GM18909 (cell line): ENCODE measurements around the gene STRIP2.
"Not testable (repeated sequence)": the region's sequence is repeated elsewhere in the genome, so short reads cannot be mapped to it uniquely, and the experiment has no call there.

Experiments used
- ATAC-seq: cut with Tn5 transposase; IDR thresholded peaks from one replicate; pipeline ENCODE4 v1.9.1; 2021; ENCODE audit warnings: mild to moderate bottlenecking; ENCODE audit not compliant: unreplicated experiment, poor library complexity

STRIP2 gene, protein sequence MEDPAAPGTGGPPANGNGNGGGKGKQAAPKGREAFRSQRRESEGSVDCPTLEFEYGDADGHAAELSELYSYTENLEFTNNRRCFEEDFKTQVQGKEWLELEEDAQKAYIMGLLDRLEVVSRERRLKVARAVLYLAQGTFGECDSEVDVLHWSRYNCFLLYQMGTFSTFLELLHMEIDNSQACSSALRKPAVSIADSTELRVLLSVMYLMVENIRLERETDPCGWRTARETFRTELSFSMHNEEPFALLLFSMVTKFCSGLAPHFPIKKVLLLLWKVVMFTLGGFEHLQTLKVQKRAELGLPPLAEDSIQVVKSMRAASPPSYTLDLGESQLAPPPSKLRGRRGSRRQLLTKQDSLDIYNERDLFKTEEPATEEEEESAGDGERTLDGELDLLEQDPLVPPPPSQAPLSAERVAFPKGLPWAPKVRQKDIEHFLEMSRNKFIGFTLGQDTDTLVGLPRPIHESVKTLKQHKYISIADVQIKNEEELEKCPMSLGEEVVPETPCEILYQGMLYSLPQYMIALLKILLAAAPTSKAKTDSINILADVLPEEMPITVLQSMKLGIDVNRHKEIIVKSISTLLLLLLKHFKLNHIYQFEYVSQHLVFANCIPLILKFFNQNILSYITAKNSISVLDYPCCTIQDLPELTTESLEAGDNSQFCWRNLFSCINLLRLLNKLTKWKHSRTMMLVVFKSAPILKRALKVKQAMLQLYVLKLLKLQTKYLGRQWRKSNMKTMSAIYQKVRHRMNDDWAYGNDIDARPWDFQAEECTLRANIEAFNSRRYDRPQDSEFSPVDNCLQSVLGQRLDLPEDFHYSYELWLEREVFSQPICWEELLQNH

DNA sequence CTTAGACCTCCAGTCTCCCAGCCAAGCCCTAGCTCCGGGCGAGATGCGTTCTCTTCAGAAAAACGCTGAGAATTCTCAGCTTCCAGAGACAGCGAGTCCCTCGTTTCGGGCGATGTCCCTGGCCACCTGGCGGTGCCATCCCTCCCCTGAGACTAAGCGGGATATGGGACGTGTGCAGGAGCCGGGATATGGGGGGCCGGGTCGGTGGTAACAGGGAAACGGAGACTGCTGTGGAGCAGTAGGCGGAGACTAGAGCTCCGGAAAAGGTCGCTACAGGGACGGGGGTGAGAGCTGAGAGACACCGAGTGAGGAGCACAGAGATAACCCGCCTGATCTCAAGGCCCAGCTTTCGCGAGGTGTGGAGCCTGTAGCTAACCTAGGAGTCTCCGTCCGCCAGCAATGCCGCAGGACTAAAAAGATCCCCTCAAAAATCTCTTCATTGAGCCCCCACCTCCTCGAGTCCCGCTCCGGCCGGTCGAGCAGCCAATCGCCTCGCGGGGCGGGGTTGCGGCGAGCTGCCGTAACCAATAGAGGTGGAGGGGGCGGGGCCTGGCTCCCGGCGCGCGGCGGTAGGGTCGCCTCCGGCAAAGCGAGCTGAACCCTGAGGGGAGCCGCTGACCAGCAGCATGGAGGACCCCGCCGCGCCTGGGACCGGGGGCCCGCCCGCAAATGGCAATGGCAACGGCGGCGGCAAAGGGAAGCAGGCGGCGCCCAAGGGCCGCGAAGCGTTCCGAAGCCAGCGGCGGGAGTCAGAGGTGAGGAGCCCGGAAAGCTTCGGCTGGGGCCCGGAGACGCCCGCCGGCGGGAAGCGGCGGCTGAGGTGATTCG lies at the start of gene STRIP2:
Gene STRIP2, plus strand, starts transcription at position 586 of the 828 bp plus-strand sequence. Its CDS starts 41 bp downstream, at position 627.
- peak; percentile 96 for ATAC-seq

DNA sequence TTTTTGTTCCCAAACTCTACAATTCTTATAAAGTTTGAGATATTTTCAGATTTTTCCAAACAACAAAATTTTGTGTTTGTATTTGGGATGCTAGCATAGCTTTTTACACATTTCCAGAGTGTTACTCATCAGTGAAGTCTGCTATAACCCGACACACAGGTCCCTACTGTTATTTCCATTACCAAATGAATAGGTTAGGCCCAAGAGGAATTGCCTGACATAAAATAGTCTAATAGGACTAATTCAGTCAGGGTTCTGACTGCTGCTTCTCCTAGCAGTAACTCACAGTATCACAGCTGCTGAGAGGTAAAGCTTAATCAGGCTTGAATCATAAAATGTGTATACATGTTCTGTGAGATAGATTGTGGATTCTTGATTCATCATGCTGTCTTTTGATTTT lies 49.1 kb upstream of the STRIP2 start:
- ATAC-seq: no peak

DNA sequence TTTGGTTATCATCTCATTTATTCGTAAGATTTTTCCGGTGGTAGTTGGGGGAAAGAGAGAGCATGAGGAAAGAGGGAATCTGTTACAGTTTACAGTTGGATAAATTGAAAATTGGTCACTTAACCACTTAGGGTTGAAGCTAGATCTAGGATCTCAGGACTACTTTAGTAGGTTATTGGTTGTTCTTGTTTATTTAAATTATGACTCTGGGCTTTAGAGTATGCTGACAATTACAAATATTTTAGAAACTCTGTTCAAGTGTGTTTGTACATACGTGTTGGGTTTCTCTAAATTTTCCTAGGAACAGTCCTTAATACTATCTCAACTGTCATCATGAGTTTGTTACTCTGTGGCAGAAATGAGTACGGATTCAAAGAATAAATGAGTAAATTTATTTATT lies 48.6 kb upstream of the STRIP2 start:
- no peak for ATAC-seq

DNA sequence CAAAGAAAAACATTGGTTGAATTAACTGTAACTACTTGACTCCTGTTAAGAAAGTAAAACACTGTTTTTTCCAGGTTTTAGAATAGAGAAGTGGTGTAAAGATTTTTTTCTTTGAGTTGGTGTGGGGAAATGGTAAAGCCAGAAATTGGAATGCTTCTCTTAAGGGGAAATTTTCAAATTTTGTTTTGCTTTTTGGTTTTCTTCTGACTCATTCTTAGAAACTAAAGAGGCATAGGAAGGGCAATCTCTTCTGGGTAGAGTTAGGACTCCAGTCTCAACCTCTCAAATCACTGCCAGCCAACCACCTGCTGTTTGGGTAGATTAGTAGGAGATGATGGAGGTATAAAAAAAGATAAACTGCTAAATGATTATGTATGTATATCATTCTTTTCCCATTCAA lies 47.7 kb upstream of the STRIP2 start:
- ATAC-seq: no peak

DNA sequence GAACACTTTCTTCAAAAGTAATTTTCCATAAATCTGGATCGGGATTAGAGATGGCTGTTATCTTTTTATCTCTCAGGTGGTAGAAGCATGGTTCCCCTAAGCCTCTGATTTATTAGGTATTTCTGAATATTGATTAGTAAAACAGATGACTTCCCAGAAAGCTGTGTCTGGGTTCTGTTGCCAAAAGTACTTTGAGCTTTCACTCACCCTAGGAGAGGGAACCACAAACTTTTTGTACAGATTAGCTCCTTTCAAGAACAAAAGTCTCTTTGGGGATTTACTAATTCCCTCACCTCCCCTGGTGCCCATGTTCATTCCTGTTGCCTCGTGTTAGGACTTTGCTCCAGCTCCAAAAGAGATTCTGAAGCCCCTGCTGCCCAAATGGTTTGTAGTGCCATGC lies 46.7 kb upstream of the STRIP2 start:
- no peak for ATAC-seq

DNA sequence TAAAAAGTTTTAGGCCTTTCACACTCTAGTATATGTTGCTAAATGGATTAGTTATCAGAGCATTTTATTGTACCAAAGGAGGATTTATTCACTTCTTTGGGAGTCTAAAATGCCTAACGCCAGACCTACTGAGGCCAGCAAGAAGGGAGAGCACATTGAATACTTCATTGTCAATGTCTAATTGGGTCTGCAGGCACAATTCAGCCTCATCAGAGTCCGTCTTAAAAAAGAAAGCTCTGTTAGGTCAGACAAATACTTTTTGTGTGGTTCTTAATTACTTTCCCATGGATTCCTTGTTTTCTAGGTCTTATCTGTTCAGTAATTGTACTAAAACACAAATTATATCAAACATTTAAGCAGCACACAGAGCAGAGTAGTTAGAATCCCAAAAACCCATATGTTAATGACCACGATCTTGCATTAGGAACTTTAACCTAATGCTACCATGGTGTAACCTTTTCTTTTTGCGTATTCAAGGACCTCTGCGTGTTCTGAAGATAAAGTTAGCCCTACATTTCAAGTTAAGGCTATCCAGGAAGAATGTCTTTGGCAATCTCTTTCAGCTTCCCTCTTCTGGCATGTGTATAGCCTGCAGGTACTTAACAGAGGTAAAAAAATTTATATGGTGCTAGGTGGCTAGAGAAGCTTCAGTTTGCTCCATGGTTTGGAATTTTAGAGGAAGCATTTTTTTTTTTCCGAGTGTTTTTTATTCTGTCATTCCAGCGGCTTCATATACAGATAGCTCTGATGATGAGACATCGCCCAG lies 45.7 kb upstream of the STRIP2 start:
- ATAC-seq: no peak

DNA sequence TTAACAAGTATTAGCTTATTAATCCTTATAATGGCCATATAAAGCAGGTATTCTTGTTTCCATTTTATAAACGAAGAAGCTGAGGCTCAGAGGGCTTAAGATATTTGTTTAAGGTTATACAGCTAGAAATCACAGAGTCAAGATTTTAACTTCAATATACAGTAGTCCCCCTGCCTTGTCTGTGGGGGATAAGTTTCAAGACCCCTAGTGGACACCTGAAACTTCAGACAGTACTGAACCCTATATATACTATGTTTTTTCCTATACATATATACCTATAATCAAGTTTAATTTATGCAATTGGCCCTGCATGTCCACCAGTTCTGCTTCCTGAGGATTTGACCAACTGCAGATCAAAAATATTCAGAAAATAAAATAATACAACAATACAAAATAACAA lies 44.4 kb upstream of the STRIP2 start:
- no peak for ATAC-seq

DNA sequence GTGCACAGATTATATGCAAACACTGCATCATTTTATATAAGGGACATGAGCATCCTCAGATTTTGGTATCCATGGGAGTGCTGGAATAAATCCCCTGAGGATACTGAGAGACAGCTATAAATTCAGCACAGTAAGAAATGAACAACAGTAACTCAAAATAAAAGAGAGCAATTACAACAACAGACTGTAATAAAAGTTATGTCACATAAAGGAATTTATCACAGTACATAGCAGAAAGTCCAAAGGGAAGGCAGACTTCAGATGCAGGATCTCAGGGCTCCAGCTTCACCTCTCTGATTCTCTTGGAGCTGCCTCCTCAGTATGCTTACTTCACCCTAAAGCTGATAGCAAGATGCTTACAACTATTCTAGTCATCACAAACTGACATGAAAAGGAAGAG lies 43.9 kb upstream of the STRIP2 start:
- no peak for ATAC-seq

DNA sequence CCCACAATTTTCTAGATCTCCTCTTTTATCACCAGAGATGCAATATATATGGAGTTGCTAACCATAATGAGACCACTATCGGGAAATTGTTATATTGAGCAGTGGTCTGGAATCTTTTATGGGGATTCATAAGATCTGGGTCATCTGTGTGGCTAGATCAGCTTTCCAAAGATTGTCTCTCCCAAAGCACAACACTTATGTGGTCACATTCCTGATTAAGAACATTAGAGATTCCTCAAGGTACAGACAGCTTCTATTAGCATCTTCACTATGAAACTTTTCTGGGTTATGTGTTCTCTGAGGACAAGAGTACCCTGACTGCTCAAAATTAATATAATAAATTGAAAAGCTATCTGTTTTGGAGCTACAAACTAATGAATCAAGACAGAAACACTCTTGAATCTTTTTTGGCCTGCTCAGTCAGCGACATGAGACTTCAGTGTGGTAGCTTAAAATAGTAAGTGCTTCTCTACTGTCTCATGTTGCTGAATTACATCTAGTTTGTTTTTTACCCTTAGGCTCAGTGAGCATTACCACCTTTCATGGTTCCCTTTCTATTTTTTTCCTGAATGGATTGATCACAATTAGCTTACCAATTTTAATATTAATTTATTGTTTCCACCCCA lies 42.6 kb upstream of the STRIP2 start:
- ATAC-seq: no peak

DNA sequence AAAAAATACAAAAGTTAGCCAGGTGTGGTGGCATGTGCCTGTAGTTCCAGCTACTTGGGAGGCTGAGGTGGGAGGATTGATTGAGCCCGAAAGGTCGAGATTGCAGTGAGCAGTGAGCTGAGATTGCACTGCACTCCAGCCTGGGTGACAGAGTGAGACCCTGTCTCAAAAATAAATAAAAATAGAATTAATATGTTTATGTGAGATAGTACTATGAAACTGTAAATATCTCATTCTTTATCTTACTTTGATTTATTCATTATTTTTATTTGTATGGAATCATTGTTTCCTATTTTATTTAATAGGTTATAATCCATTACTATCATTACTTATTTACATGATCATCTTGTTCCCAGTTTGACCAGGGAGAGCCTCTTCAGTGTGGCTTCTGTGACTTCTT lies 41.0 kb upstream of the STRIP2 start:
- no peak for ATAC-seq

DNA sequence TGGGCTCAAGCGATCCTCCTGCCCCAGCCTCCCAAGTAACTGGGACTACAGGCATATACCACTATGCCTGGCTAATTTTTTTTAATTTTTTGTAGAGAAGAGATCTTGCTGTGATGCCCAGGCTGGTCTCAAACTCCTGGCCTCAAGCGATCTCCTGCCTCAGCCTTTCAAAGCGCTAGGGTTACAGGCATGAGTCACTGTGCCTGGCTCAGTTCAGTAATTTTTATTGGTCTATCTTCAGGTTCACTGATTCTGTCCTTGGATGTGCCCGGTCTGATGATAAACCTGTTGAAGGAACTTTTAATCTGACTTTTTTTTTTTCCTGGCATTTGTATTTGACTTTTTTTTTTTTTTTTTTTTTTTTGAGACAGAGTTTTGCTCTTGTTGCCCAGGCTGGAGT lies 40.1 kb upstream of the STRIP2 start:
- ATAC-seq: no peak

DNA sequence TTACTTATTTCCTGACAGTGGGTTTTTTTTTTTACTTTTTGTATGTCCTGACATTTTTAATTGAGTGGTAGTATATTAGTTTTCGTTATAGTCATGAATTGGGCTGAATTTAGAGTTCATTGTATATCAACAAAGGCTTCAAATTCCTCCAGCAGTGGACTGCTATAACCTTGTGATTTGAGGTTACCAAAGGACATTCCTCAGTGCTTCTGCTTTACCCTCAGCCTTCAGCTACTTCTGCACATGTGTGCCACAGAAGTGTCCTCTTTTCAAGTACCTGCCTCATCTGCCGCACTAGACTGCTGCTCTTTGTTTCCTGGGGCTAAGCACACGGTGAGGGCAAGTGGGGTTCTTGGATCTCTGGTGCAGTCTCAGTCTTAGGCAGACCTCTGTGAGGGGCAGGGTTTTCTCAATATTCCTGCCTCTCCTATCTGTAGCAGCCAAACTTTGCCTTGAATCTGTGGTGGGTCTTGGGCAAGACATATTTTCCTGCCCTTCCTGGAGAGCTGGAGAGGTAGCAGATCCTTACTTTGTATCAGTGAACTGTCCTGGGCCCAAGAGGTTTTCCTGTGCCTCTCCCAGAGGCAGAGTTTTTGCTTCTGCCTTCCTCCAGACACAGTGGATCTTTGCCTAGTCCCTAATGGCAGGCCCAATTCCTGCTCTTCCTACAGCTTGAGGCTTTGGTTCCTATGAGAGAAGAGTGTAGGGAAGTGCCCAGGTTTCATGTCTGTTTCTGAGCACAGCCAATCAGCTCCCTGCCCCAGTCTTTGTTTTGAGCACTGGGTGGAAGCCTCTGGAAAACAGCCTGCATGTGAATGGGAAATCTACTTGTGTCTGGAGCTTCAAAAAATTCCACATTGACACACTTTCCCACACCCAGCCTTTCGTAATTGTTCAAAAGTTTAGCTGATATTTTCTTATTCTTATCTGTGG lies 39.0 kb upstream of the STRIP2 start:
- ATAC-seq: no peak

DNA sequence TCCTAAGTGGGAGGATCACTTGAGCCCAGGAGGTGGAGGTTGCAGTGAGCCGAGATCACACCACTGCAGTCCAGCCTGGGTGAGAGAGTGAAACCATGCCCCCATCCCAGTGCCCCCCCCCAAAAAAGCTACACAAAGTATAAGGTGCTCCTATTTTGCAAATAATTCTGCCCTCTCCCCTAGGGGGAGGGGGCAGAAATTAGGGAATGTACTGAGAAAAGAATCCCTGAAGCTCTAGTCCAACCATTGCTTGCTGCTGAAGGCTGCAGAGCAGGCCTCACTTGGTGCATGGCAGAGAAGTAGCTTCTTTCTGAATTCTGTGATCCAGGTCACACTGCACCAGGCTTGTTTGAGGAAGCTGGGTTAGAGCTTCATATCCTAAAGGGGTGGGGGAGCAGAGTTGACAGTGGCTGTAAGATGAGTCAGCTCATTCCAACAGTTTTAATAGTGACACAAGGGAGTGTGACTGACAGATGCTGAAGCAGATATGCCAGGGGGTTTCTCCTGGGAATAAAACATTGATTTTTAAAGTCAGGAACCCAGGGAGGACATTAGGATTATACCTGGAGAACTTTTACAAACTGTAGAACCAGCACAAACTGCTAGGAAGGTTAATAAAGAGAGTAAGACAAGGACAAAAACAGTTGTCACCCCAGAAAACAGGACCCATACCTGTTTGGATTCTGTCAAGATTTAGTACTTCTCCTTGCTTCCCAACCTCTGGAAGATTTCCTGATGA lies 32.8 kb upstream of the STRIP2 start:
- no peak for ATAC-seq

DNA sequence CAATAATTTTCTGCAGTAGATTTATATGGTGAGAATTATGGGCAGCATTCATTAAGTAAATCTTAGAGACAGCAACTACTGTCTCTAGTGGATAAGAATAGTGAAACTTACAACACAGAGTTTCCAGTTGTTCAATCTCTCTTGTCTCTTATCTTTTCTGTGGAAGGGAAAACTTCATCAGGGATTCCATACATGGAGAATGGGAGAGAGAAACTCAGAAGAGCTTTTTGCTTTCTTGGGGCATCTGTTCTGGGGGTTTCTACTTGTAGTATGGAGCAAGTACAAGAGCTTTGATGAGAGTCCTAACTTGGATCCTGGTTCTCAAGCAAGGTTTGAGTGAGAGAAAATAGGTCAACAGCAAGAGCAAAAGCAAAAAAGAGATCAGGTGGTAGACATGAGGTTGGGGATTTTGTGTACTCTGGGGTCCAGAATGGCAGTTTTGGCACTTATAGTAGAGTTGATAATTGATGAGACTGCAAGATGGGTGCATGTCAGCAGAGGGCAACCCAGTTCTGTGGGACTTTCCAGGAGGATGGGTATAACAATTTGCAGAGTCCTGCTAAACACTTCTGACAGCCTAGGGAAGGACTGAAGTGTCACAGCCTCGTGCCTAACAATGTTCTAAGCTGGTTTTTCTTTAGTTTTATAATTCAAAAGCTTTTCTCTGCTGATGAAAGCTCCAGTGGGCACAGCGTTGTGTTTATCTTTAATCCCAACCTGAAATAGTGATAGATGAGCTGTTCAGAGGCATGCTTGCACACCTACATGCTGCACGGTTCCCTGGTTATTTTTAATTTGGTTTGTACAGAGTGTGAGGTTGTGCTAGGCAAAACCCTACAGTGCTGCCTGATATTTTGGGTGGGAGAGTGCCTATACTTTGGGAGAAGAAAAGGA lies 32.0 kb upstream of the STRIP2 start:
- peak; percentile 68 for ATAC-seq

DNA sequence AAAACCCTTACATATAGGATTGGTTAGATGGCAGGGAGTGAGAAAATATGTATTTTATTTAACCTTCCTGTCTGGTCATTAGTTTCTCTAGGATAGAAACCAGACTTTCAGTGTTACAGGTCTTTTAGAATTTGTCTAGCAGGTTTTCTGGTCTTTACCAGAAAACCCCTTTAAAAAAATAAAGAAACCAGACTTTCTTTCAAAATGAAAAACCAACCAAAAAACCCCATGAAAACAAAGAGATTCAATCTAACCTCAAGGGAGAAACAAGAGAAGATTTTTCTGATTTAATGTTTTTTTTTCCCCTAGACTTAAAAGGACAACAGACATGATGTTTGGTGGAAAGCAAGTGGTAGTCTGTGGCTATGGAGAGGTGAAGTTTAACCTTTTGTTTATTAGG lies 28.7 kb upstream of the STRIP2 start:
- no peak for ATAC-seq

DNA sequence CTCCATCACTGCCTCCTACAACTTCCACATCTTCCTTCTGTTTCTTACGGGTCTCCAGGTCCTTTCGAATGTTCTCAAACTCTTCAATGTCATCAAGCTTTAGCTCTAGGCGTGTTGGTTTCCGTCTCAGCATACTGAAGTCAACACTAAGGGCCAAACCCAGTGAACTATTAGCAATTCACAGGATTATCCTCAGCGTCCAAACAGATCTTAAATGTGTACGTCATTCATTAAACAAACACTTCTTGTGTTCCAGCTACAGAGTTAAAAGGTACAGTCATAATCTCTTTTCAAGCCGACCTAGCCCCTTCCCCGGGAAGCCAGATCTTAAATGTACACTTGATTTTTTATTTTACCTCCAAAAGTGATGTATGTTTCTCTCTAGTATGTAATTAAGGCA lies 24.0 kb upstream of the STRIP2 start:
- not testable (repeated sequence) for ATAC-seq

DNA sequence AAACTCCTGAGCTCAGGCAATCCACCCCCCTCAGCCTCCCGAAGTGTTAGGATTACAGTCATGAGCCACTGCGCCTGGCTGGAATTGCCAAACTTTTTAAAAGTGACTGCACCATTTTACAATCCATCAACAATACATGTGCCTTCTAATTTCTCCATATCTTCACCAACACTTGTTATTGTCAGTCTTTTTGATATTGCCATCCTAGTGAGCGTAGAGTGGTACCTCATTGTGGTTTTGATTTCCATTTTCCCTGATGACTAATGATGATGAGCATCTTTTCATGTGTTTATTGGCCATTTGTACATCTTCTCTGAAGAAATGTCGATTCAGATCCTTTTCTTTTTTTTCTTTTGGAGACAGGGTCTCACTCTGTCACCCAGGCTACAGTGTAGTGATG lies 21.7 kb upstream of the STRIP2 start:
- ATAC-seq: no peak
